ENCODE measurements around the gene SUN2.

GRCh38 chr22:38774496-38775166 lies 18.8 kb upstream of the SUN2 start:
- TF ChIP-seq CTCF (IDR thresholded peaks at IDR 0.05), result no peak
- no peak for TF ChIP-seq POLR2A (IDR thresholded peaks at IDR 0.05)
